HG03196 (cell line): ENCODE results near the gene DMAC2.
"Not testable (repeated sequence)": the region's sequence is repeated elsewhere in the genome, so short reads cannot be mapped to it uniquely, and the experiment has no call there.

Source experiments
- ATAC-seq: cut with Tn5 transposase; IDR thresholded peaks from one replicate; pipeline ENCODE4 v1.9.1; 2021; ENCODE audit not compliant: unreplicated experiment

The DMAC2 gene

GRCh38 chr19:41424335-41425173, 15.2 kb downstream of the DMAC2 start:
- no peak for ATAC-seq

- ATAC-seq = no peak
Observed at GRCh38 chr19:41422955-41423354, 16.8 kb downstream of the DMAC2 start.

- ATAC-seq = no peak
Observed at GRCh38 chr19:41422456-41422855, 17.3 kb downstream of the DMAC2 start.

- ATAC-seq = no peak
Observed at GRCh38 chr19:41421973-41422372, 17.7 kb downstream of the DMAC2 start.

GRCh38 chr19:41421314-41421713, 18.4 kb downstream of the DMAC2 start:
- ATAC-seq = no peak

- no peak for ATAC-seq
Observed at GRCh38 chr19:41420101-41420880, 19.4 kb downstream of the DMAC2 start.

GRCh38 chr19:41416194-41416674, 23.5 kb downstream of the DMAC2 start:
- ATAC-seq = no peak

- ATAC-seq = no peak
Observed at GRCh38 chr19:41415154-41415571, 24.5 kb downstream of the DMAC2 start.

GRCh38 chr19:41414461-41414860, 25.3 kb downstream of the DMAC2 start:
- no peak for ATAC-seq

GRCh38 chr19:41413947-41414346, 25.8 kb downstream of the DMAC2 start:
- no peak for ATAC-seq

- ATAC-seq = no peak
Observed at GRCh38 chr19:41412953-41413352, 26.8 kb downstream of the DMAC2 start.

GRCh38 chr19:41411968-41412265, 27.8 kb downstream of the DMAC2 start:
- ATAC-seq = no peak

- ATAC-seq = no peak
Observed at GRCh38 chr19:41411100-41411967, 28.4 kb downstream of the DMAC2 start.

GRCh38 chr19:41410336-41411054, 29.2 kb downstream of the DMAC2 start:
- no peak for ATAC-seq

- no peak for ATAC-seq
Observed at GRCh38 chr19:41409288-41409687, 30.4 kb downstream of the DMAC2 start.

- ATAC-seq = not testable (repeated sequence)
Observed at GRCh38 chr19:41408846-41409245, 30.9 kb downstream of the DMAC2 start.

GRCh38 chr19:41408256-41408655, 31.5 kb downstream of the DMAC2 start:
- no peak for ATAC-seq

GRCh38 chr19:41407271-41407670, 32.4 kb downstream of the DMAC2 start:
- ATAC-seq = no peak

GRCh38 chr19:41405776-41406175, 33.9 kb downstream of the DMAC2 start:
- no peak for ATAC-seq

- ATAC-seq = no peak
Observed at GRCh38 chr19:41403181-41403970, 36.3 kb downstream of the DMAC2 start.
